Loucy (cell line): ENCODE results near the gene CELSR2.

Source experiments
- H2AFZ ChIP-seq: fragments of 200-600 bp; sonication (generic); 2 replicates; pipeline ENCODE4 v1.6.0; 2016; ENCODE audit warnings: antibody characterized with exemption, mild to moderate bottlenecking, low read length, moderate library complexity
- H3F3A ChIP-seq: fragments of 200-600 bp; 2 replicates; pipeline ENCODE4 v1.6.0; 2016; ENCODE audit warnings: antibody characterized with exemption, low read depth, mild to moderate bottlenecking
- H3K27me3 ChIP-seq: fragments of 200-600 bp; sonication (generic); 2 replicates; pipeline ENCODE4 v1.6.1; 2014; ENCODE audit warnings: low read length, mild to moderate bottlenecking; ENCODE audit not compliant: insufficient read depth, poor library complexity, severe bottlenecking
- H3K36me3 ChIP-seq: fragments of 200-600 bp; sonication (generic); 2 replicates; pipeline ENCODE4 v1.6.1; 2016; ENCODE audit warnings: low read length; ENCODE audit not compliant: insufficient read depth
- H3K4me1 ChIP-seq: fragments of 200-600 bp; sonication (generic); 2 replicates; pipeline ENCODE4 v1.5.1; 2014; ENCODE audit warnings: low read length, mild to moderate bottlenecking; ENCODE audit not compliant: insufficient read depth, poor library complexity, severe bottlenecking
- H3K4me2 ChIP-seq: fragments of 200-600 bp; sonication (generic); 2 replicates; pipeline ENCODE4 v1.6.0; 2014; ENCODE audit warnings: antibody characterized with exemption, low read length, low read depth, mild to moderate bottlenecking; ENCODE audit not compliant: poor library complexity, severe bottlenecking
- H3K4me3 ChIP-seq: fragments of 200-600 bp; sonication (generic); 2 replicates; pipeline ENCODE4 v1.5.1; 2014; ENCODE audit warnings: low read length, mild to moderate bottlenecking, mixed read lengths; ENCODE audit not compliant: poor library complexity, severe bottlenecking
- H3K79me2 ChIP-seq: fragments of 200-600 bp; sonication (generic); 2 replicates; pipeline ENCODE4 v1.6.1; 2014; ENCODE audit warnings: low read length; ENCODE audit not compliant: insufficient read depth
- H3K9ac ChIP-seq: fragments of 200-600 bp; sonication (generic); 2 replicates; pipeline ENCODE4 v1.6.0; 2014; ENCODE audit warnings: mild to moderate bottlenecking, low read depth, low read length, moderate library complexity; ENCODE audit not compliant: poor library complexity, severe bottlenecking
- H3K9me2 ChIP-seq: fragments of 200-600 bp; sonication (generic); replicated peaks from 2 replicates; pipeline ENCODE4 v1.6.1; 2016; ENCODE audit warnings: low read depth, low read length, mixed read lengths
- H3K9me3 ChIP-seq: fragments of 200-600 bp; sonication (generic); 2 replicates; pipeline ENCODE4 v1.6.1; 2014; ENCODE audit warnings: mild to moderate bottlenecking, antibody characterized with exemption, low read length, low read depth; ENCODE audit not compliant: insufficient read depth
- H4K20me1 ChIP-seq: fragments of 200-600 bp; sonication (generic); 2 replicates; pipeline ENCODE4 v1.6.0; 2014; ENCODE audit warnings: antibody characterized with exemption, low read length, mild to moderate bottlenecking; ENCODE audit not compliant: insufficient read depth, poor library complexity, severe bottlenecking
- EZH2phosphoT487 ChIP-seq: fragments of 200-600 bp; IDR thresholded peaks from 2 replicates; pipeline ENCODE4 v1.6.1; 2018; ENCODE audit warnings: antibody characterized with exemption, mild to moderate bottlenecking, moderate library complexity, borderline replicate concordance
- TF ChIP-seq, protein P1 (sequence below): fragments of 200-600 bp; sonication (generic); conservative IDR thresholded peaks from 2 replicates; pipeline ENCODE4 v1.5.1; 2014; ENCODE audit warnings: mild to moderate bottlenecking, antibody characterized with exemption, low read length

The CELSR2 gene

DNA sequence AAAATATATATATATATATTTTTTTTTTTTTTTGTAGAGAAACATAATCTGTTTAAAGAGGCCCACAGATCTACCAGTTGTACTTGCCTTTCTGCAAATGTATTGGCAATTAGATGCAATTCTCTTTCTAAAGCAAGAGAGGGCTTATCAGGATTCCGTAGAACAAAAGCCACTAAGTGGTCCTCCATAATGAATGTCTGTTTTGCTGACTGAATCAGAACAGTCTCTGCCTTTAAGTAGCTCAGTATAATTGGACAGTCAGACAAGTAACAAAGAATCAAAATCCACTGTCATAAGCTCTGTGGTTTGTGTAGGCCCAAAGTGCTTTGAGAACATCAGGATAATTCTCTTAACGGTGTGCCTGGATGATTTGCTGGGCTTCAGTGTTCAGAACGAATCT lies 18.3 kb upstream of the CELSR2 start:
- Histone ChIP-seq H3K79me2 (no peaks in the 10 kb centered on the region; the same call in 1 of the 2 replicates), H3K27me3 (no peaks in the 10 kb centered on the region), H3K36me3 (peaks cover 63% of the 10 kb centered on the region; the same call in 1 of the 2 replicates), H3K9me3 (no peaks in the 10 kb centered on the region), H4K20me1 (no peaks in the 10 kb centered on the region), H2AFZ (no peak overlapping the region), H3K4me3 (no peak overlapping the region), H3K4me1 (no peaks in the 10 kb centered on the region), H3F3A (no peaks in the 10 kb centered on the region), H3K4me2 (no peak overlapping the region), H3K9me2 (no peaks in the 10 kb centered on the region), H3K9ac (no peak overlapping the region)
- TF ChIP-seq, protein P1, sequence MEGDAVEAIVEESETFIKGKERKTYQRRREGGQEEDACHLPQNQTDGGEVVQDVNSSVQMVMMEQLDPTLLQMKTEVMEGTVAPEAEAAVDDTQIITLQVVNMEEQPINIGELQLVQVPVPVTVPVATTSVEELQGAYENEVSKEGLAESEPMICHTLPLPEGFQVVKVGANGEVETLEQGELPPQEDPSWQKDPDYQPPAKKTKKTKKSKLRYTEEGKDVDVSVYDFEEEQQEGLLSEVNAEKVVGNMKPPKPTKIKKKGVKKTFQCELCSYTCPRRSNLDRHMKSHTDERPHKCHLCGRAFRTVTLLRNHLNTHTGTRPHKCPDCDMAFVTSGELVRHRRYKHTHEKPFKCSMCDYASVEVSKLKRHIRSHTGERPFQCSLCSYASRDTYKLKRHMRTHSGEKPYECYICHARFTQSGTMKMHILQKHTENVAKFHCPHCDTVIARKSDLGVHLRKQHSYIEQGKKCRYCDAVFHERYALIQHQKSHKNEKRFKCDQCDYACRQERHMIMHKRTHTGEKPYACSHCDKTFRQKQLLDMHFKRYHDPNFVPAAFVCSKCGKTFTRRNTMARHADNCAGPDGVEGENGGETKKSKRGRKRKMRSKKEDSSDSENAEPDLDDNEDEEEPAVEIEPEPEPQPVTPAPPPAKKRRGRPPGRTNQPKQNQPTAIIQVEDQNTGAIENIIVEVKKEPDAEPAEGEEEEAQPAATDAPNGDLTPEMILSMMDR: no peak
- TF ChIP-seq EZH2phosphoT487: no peak

DNA sequence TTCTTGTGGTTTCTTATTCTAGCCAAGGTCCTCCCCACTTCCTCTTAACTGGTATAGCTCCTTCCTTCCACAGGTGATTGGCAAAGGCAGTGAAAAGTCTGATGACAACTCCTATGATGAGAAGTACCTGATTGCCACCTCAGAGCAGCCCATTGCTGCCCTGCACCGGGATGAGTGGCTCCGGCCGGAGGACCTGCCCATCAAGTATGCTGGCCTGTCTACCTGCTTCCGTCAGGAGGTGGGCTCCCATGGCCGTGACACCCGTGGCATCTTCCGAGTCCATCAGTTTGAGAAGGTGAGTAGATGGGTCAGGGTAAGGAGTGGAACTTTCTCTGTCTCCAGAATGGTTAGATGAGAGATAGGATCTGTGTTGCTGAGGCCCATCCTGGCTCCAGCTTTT lies 14.2 kb upstream of the CELSR2 start:
- no peaks in the 10 kb centered on the region for H3K9me2 ChIP-seq
- no peaks in the 10 kb centered on the region for H3K9me3 ChIP-seq
- H3K4me1 ChIP-seq: no peaks in the 10 kb centered on the region
- peaks cover 72% of the 10 kb centered on the region; the same call in 1 of the 2 replicates for H3K36me3 ChIP-seq
- no peaks in the 10 kb centered on the region for H3F3A ChIP-seq
- TF ChIP-seq EZH2phosphoT487: no peak
- TF ChIP-seq, protein P1: no peak
- no peak overlapping the region for H2AFZ ChIP-seq
- H4K20me1 ChIP-seq: no peaks in the 10 kb centered on the region
- no peak overlapping the region for H3K4me2 ChIP-seq
- H3K79me2 ChIP-seq: no peaks in the 10 kb centered on the region
- no peak overlapping the region for H3K9ac ChIP-seq
- H3K27me3 ChIP-seq: no peaks in the 10 kb centered on the region
- H3K4me3 ChIP-seq: no peak overlapping the region

DNA sequence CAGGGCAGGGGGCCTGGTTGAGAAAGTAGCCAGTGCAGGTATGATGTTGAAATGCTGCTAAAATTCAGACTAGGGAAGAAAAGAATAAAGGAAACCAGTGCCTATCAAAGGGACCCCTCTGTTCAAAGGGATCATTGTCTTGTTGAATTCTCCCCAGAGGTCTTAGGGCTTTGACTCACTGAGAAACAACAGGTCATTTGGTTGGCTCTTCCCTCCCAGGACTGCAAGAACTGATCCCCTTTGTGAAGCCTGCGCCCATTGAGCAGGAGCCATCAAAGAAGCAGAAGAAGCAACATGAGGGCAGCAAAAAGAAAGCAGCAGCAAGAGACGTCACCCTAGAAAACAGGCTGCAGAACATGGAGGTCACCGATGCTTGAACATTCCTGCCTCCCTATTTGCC lies 11.8 kb upstream of the CELSR2 start:
- H2AFZ ChIP-seq: no peak overlapping the region
- H3K79me2 ChIP-seq: no peaks in the 10 kb centered on the region
- H3K36me3 ChIP-seq: peaks cover 53% of the 10 kb centered on the region; the same call in 1 of the 2 replicates
- H3K9me2 ChIP-seq: no peaks in the 10 kb centered on the region
- H3K9me3 ChIP-seq: no peaks in the 10 kb centered on the region
- no peaks in the 10 kb centered on the region for H4K20me1 ChIP-seq
- H3K27me3 ChIP-seq: no peaks in the 10 kb centered on the region
- TF ChIP-seq EZH2phosphoT487: no peak
- TF ChIP-seq, protein P1: no peak
- no peaks in the 10 kb centered on the region for H3K4me1 ChIP-seq
- no peaks in the 10 kb centered on the region for H3F3A ChIP-seq
- no peak overlapping the region for H3K4me3 ChIP-seq
- H3K4me2 ChIP-seq: no peak overlapping the region
- no peak overlapping the region for H3K9ac ChIP-seq
